Measurements from ENCODE around the gene TBC1D14.

The TBC1D14 gene

DNA sequence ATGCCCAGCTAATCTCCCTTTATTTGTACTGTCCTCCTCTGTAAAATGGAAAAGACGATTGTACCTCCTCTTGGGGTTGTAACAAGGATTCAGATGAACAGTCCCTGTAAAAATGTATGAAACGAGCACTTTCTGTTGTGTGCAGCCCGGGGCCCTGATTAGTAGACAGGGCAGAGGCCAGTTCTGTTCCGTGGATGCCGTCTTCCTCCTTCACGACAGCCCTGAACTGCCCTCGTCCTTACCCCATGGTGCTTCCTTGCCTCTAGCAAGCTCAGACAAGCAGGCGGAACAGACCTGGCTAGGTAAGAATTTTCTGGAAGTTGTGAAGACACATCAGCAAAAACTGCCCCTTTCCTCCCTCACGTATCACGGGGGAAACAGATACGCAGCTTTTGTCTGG lies 111.2 kb downstream of the TBC1D14 start:
- DNase-seq (ENCODE audit: low read depth in 2 of 2) = no peak

DNA sequence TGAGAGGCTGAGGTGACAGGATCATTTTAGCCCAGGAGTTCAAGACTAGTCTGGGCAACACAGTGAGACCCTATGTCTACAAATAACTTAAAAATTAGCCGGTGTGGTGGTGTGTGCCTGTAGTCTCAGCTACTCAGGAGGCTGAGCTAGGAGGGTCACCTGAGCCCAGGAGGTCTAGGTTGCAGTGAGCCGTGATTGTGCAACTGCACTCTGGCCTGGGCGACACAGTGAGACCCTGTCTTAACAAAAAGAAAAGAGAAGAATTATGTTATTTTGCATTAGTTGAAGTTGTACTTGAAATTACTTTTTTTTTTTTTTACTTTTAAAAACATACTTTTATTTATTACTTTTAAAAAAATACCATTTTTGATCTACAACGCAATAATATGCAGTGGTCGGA lies 111.7 kb downstream of the TBC1D14 start:
- DNase-seq (ENCODE audit: low read depth in 2 of 2) = no peak

DNA sequence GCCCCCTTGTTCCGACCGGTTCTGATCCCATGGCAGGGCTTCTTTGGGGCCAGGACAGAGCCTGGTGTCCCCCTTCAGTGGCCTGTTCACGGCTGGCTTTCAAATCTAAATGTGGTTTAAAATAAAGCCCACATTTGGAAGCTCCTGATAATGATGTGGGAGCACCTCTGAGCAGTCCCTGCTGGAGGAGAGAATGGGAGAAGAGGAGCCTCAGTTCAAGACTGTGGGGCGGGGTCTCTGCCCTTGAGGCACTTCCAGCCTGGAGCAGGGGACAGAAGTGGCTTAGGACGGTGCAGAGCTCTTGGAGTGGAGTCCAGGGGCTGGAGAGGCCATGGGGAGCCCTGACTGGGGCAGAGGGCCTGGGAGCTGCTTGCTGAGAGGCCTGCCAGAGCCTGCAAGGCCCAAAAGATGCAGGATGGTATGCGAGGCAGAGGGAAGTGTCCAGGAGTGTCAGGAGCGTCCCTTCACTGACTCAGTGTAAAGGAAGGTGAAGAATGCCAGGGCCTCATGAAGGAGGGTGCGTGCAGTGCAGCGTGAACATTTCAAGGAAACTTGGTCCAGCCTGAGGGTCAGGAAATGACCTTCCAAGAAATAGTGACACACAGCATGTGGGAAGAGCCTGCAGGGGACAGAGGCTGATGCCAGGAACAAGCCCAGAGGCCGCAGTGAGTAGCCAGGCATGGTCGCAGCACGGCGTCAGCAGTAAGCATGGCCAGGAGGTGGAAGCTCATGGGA lies 112.5 kb downstream of the TBC1D14 start:
- DNase-seq (ENCODE audit: low read depth in 2 of 2) = no peak

DNA sequence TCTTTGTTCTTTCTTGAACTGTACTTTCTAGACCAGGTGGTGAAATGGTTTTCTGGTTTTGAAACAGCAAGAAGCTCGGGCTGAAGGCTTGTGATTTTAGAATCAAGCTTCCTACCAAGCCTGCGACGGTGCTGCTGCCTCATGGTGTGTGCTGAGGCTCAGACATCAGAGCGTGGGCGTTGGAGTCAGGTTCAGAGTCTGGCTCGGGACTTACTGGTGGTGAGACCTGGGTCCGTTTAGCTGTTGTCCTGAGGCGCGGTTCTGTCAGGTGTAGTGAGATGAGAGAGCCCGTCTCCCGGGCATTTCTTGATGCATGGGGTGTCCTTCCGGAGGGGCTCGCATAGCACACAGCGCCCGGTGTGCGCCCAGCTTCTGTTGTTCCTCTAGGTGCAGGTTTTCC lies 113.9 kb downstream of the TBC1D14 start:
- DNase-seq (ENCODE audit: low read depth in 2 of 2) = no peak

DNA sequence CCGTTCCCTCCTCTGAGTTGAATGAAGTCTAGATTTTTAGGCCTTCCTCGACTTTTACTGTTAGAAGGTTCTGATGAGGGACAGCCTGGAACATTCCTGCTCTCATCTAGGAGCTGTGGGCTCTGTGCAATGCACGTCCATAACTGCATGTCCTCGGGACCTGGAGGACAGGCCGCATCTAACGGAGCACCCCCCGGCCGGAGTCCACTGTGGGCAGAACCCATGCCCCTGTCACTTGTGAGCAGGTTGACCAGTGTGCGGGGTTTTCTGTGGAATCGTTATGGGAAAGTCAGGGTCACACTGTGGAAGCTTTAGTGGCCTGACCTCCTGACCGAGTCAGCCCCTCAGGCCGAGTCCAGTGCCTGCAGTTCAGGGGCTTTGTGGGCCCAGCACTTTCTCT lies 114.3 kb downstream of the TBC1D14 start:
- no peak for DNase-seq (ENCODE audit: low read depth in 2 of 2)

DNA sequence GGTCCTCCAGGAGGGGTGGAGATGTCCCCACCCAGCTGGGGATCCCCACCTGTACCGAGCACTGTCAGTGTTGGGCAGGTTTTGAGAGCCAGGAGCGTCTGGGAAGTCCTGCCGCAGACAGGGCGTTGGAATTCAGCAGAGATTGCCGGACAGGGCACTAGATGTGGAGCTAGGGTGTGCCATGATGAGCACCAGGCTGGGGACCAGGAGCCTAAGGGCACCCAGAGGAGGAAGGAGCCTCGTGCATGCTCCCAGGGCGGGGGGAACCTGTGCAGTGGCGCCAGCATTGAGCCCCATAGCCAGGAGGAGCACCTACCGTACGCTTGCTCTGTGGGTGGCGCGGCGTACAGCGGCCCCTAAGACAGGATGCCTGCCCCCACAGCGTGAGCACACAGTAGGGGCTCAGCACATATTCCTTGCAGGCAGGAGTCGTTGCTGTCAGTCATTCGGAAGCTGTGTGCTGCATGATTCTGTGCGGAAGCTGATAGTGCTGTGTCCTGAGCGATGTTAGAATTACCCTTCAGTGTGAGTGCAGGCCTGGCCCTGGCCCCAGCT lies 114.8 kb downstream of the TBC1D14 start:
- DNase-seq (ENCODE audit: low read depth in 2 of 2) = no peak

DNA sequence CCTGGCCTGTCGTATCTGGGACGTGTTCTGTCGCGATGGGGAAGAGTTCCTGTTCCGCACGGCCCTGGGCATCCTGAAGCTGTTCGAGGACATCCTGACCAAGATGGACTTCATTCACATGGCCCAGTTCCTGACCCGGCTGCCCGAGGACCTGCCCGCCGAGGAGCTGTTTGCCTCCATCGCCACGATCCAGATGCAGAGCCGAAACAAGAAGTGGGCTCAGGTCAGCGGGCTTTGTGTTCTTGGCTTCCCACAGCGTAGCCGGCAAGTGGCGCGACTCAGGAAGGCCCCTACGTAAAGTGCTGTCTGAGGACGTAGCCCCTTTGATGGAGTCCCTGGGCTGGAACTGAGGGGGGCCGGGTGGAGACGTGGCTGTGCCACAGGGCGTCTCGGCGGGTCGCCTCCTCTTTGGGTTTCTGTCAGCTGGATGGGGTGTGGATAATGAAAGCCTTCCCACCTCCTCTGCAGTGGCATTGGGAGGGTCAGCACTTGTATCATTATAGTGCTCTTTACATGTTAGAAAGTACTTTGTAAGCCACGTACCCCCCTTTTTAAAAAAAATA lies 115.5 kb downstream of the TBC1D14 start:
- no peak for DNase-seq (ENCODE audit: low read depth in 2 of 2)

DNA sequence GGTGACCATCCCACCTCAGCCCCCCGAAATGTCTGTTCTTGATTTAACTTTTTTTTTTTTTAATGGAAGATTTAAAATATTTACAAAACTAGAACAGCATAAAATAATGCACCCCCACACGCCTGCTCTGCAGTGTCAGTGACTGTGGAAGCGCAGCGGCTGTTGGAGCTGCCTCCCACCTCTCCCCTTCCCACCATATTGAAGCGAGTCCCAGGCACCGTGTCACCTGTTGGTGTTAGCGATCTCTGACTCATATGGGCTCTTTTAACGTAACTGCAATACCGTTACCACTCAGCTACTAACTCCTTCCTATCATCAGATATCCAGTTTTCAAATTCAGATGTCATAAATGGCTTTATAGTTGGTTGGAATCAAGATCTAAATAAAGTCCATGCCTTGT lies 116.5 kb downstream of the TBC1D14 start:
- no peak for DNase-seq (ENCODE audit: low read depth in 2 of 2)

DNA sequence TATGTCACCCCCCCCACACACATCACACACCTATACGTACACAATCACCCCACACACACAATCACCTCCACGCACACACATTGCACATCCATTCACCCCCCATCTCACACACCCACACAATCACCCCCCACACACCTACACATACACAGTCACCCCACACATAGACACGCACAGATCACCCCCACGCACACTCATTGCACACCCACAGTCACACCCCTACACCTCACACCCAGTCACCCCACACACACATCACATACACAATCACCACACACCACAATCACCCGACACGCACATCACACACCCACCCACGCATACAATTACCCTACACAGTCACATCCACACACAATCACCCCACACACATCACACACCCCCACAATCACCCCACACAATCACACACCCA lies 117.7 kb downstream of the TBC1D14 start:
- DNase-seq (ENCODE audit: low read depth in 2 of 2) = no peak

DNA sequence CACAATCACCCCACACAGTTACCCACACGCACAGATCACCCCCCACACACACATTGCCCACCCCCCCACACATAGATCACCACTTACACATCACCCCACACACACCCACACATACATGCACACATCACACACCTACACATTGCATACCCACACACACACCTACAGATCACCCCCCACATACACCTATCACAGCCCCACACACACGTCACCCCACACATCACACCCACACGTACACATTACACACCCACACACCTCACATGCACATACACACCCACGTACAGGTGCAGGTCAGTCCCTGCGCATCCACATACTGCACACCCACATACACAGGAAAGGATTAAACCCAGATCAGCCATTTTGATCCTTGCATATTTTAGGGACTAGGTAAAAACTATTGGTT lies 118.3 kb downstream of the TBC1D14 start:
- no peak for DNase-seq (ENCODE audit: low read depth in 2 of 2)

DNA sequence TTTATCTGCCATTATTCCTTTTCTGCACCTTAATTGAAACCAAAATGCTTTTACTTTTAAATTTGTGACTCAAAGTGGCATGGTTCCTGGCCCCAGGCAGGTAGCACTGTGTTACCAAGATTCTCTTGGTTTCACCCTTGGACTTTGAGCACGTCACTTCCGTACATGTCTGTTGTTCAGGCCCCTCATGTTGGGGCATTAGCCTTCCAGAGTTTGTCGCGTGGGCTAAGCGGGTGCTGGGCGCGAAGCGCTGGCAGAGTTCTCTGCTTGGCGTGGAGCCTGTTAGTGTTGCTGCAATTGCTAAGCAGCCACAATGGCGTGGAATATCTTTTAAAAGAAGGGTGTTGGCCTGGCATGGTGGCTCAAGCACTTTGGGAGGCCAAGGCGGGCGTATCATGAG lies 119.6 kb downstream of the TBC1D14 start:
- no peak for DNase-seq (ENCODE audit: low read depth in 2 of 2)

DNA sequence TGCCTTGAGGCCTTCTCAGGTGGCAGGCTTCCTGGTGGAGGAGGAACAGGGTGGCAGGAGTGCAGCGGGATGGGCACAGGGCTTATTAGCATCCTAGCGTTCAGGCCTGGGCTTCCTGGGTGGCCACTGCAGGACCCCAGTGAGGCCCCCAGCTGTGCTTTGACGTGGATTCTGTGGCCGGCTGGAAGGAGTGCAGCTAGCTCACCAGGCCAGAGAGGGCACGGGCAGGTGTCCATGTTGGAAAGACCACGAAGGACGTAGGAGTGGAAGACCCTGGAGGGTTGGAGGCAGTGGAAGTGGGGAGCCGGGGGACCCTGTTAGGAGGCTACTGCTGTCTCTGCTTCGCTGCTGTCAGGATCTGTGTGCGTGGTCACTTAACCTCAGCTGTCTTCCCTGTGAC lies 120.3 kb downstream of the TBC1D14 start:
- no peak for DNase-seq (ENCODE audit: low read depth in 2 of 2)

DNA sequence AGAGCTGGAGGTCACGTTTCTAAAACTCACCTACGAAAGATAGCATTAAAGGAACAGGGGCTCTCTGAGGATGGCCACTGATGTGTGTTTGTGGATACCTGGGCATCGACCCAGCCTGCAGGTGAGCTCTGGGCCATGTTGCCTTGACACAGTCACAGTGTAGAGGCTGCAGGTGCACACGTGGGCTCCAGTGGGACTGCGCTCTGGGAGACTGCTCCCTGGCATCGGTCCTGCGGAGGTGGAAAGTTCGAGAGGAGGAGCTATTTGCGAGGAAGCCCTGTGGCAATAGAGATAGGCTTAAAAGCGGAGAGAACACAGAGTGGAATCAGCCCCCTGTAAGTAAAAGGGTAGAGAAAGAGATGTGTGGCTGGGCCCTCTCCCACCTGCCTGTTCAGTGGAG lies 121.2 kb downstream of the TBC1D14 start:
- no peak for DNase-seq (ENCODE audit: low read depth in 2 of 2)

DNA sequence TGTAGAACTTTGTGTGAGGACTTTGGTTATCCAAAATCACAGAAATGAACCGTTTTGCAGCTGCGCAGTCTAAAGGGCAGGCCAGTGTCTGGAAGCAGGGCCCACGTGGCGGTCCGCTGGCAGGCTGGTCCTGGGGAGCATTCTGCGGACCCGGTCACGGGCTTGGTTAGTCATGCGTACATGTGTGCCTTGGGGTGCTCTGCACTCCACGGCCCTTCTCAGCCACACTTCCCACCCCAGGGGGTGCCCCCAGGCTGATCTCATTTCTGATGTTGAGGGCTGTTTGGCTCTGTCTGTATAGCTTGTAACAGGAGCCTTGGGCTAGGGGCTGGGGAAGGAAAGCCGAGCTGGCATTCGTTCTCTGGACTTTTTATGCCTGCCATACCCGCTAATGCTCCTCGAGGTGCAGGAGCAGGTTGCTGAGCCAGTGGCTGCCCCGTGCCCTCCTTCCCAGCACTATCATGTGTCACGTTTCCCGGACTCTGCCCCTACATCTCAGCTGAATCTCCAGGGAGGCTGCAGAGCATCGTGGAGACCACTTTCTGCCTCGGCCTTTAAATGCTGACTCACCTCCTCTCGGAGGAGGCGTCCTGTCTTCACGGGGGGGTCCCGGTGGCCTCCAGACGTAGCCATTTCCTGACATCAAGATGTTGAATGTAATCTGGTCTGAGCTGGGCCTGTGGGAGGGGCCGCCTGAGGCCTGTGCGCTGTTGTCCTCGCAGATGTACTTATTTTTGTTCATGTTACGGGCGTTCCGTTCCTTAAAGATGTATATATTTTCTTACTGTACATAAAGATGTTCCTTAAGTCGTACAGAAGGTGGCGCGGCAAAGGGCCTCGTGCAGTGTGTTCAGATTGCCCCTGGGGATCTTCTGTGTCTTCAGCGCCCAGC lies 122.2 kb downstream of the TBC1D14 start:
- DNase-seq (ENCODE audit: low read depth in 2 of 2) = no peak

DNA sequence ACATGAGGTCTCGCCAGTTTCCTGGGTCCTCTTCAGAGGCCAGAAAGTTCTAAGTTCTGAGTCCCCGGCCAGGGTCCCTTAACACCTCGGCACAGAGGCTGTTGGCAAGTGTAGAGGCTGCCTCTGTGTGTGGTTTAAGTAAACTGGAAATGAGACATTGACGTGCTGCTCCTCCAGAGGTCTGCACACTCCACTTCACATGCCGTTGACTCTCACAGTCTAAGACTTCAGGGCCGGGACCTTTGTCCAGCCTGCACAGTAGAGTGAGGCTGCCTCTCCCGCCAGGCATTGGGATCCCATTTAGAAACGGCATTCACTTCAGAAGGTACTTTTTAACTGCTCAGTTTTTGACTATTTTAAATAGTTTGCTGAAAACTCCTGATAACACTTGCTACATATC lies 123.0 kb downstream of the TBC1D14 start:
- DNase-seq (ENCODE audit: low read depth in 2 of 2) = no peak

DNA sequence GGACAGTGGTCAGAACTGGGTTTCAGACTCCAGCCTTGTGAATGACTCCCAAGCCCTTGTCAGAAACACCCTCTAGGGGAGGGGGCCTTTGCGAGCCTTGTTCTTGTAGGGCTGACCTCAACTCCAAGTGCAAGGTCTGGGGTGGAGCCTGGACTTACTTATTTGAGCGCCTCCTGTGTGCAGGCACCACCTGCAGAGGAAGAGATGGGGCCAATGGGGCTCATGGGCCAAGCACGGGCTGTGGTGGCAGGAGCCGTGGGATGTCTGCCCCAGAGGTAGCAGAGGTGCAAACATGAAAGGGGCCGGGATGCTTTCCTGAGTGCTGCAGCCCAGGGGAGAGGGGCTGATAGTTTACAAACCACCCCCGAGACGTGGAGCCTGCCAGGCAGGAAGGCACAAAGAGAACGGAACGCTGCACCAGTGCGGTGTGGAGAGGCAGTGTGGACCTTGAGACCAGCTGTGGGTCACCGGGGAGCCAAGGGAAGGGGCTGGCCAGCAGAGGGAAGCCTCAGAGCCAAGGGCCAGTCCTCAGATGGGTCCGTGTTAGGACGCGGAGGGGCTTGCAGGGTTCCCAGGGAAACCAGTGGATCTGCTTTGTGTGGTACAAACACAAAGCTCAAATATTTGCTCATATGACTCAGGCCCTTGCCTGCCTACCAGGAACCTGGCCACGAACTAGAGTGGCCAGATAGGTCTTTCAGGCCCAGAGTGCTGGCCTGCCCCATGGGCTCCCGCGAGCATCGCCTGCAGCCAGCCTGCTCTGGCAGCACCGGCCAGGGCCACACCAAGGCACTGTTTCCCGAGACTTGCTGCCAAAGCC lies 124.8 kb downstream of the TBC1D14 start:
- no peak for DNase-seq (ENCODE audit: low read depth in 2 of 2)

DNA sequence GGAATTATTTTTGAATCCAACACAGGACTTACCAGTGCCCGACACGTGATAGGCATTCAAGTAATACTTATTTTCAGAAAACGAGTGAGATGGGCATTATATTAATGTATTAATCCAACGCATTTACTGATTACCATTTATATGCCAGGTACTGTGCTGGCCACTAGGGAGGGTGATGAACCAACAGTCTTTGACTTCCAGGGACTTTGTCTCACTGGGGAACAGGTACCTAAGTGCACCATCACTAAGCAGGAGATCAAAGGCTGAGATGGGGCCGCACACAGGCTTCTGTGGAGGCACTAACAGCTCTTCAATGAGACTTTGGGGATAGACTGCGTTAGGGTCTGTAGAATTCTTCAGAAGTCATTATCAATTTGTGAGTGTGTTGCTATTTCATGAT lies 127.8 kb downstream of the TBC1D14 start:
- no peak for DNase-seq (ENCODE audit: low read depth in 2 of 2)

DNA sequence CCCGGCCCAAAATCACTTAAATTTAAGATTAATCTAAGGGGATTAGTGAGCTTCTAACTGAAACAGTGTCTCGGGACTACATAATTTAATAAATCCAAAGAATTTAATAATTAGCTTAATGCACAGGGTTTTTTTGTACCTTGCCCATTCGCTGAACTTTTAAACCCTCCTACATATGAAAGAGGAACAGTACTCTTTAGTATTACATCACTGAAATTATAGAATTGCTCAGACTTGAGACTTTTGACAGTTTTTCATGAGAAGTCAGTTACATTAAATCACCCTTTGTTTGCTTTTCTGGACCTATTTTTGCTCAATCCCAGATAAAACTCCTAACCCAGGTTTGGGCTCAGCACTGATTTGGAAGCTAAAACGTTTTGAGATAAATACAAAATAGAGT lies 131.1 kb downstream of the TBC1D14 start:
- no peak for DNase-seq (ENCODE audit: low read depth in 2 of 2)

DNA sequence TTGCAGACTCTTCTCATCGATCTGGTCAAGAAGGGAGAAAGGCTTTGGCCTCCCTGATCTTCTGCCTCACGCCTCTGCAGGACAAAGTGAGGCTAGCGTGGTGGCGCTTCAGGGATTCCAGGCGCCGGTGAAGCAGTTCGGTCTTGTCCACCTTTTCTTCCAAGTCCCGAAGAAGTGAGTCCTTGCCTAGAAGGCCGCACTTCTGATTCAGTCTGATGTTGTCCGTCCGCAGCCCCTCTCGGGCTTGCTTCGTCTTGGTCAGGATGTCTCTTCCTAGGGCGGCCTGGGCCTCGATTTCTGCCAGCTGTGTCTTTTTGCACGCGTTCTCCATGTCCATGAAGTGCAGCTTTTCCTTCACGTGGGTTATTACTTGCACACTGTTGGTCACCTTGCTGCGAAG lies 131.6 kb downstream of the TBC1D14 start:
- DNase-seq (ENCODE audit: low read depth in 2 of 2) = no peak

DNA sequence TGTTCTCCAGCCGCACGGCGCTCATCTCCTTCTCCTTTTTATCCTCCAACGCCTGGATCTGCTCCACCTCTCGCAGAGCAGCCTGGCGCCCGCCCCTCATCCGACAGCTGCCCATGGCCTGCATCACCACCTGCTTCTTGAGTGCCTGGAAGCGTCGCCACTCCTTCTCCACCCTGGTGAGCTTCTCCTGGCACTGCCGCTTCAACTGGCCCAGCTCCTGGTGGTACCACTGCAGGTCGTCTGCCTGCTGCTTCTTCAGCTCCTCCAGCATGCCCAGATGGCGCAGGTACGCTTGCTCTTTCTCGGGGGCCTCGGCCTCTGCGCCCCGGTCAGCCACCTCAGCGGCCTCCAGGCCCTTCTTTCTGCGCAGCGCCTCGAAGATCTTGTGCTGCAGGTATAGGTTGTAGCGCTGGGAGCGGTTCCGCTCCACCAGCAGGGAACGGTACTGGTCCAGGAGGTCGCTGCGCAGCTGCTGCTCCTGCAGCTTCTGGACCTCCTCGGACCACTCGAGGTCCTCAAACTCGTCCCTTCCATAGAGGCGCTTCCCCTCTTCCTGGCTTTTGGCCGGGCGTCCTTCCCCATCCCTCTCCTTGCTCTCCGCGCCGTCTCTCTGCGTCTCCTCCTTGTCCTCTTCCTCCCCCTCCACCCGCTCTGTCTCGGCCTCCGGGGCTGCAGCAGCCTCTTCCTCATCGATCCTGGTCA lies 132.3 kb downstream of the TBC1D14 start:
- DNase-seq (ENCODE audit: low read depth in 2 of 2) = no peak
